H1 (cell line): ENCODE measurements around the gene BBS9.

Experiments
- CHD2 ChIP-seq: IDR thresholded peaks from 2 replicates; pipeline ENCODE4 v1.6.1; 2012; ENCODE audit warnings: low read length, improper control_type of control experiment
- EZH2 ChIP-seq: fragments of 200-600 bp; sonication (generic); IDR thresholded peaks from 2 replicates; pipeline ENCODE4 v1.7.1; 2012; ENCODE audit warnings: low read depth, mild to moderate bottlenecking, moderate library complexity, low read length, inconsistent platforms; ENCODE audit not compliant: severe bottlenecking
- MAFK ChIP-seq: IDR thresholded peaks from 2 replicates; pipeline ENCODE4 v1.6.1; 2012; ENCODE audit warnings: low read depth, mild to moderate bottlenecking, improper control_type of control experiment, low read length
- TAF1 ChIP-seq: IDR thresholded peaks from 2 replicates; pipeline ENCODE4 v1.6.1; 2011; ENCODE audit warnings: mild to moderate bottlenecking, low read depth, low read length
- TF ChIP-seq, protein P1 (sequence below), 3 experiments: IDR thresholded peaks; 1 replicate in 2 of 3; 2 replicates in 1 of 3; pipeline versions ENCODE4 v1.5.1 to v1.6.1; 2011; ENCODE audit warnings: low read length in 3 of 3, mild to moderate bottlenecking in 3 of 3, inconsistent platforms in 2 of 3, low read depth in 1 of 3, moderate library complexity in 1 of 3; ENCODE audit not compliant: insufficient read depth in 1 of 3; ENCODE audit errors: control extremely low read depth in 1 of 3

DNA sequence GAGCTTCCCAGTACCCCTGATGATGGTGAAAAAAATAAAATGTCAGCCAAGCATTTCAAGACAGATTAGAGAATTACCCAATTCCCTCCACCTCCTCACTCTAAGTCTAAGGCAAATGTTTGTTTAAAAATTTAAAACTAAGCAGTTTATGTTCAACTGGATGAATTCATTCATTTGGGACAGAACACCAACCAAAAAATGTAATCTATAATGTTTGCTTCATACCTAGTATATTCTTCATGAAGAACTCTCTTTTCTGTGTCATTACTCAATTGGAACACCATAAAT lies 450.3 kb downstream of the BBS9 start:
- TF ChIP-seq TAF1 = no peak
- no peak for TF ChIP-seq MAFK
- TF ChIP-seq, protein P1, sequence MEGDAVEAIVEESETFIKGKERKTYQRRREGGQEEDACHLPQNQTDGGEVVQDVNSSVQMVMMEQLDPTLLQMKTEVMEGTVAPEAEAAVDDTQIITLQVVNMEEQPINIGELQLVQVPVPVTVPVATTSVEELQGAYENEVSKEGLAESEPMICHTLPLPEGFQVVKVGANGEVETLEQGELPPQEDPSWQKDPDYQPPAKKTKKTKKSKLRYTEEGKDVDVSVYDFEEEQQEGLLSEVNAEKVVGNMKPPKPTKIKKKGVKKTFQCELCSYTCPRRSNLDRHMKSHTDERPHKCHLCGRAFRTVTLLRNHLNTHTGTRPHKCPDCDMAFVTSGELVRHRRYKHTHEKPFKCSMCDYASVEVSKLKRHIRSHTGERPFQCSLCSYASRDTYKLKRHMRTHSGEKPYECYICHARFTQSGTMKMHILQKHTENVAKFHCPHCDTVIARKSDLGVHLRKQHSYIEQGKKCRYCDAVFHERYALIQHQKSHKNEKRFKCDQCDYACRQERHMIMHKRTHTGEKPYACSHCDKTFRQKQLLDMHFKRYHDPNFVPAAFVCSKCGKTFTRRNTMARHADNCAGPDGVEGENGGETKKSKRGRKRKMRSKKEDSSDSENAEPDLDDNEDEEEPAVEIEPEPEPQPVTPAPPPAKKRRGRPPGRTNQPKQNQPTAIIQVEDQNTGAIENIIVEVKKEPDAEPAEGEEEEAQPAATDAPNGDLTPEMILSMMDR (IDR thresholded peaks at IDR 0.05; ENCODE audit: control extremely low read depth in 1 of 3, insufficient read depth in 1 of 3, low read depth in 1 of 3, low read length in 3 of 3) = no peak
- no peak for TF ChIP-seq CHD2
- TF ChIP-seq EZH2 = no peak
